ENCODE data around the gene TMEM50A.
"Not testable (repeated sequence)": the region's sequence is repeated elsewhere in the genome, so short reads cannot be mapped to it uniquely, and the experiment has no call there.

Gene TMEM50A

DNA sequence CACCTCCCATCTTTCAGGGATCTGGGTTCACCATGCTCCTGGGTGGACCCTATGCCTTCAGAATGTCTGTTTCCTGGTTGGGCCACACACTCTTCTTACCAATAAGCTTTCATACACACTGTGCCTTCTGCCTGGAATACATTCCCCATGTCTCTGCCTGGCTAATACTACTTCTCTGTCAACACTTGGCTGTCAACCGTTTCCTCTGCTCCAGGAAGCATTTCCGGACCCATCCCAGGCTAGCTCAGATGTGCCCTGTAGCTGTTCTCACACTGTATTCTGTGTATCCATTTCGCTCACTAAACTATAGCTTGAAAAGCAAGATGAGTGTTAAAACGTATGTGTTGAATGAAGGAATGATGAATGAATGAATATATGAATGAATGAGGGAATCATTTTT lies 49.0 kb downstream of the TMEM50A start:
- DNase-seq (ENCODE audit: low spot score), result not testable (repeated sequence)

DNA sequence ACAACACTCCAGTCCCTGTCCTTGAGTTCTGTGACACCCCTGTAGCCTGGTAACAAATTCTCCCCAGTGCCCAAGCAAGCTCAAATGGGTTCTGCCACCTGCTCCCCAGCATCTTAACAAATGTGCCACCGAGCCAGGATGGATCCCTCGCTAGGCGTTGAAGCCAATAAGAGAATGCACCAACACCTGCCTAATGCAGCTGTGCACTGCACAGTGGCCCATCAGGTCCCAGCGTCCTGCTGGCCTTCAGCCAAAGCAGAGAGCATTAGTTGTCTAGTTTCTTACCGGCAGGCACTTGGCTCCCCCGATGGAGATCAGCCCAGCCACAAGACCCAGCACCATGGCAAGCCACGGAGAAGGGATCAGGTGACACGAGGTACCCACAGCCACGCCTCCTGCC lies 50.6 kb downstream of the TMEM50A start:
- not testable (repeated sequence) for DNase-seq (ENCODE audit: low spot score)

DNA sequence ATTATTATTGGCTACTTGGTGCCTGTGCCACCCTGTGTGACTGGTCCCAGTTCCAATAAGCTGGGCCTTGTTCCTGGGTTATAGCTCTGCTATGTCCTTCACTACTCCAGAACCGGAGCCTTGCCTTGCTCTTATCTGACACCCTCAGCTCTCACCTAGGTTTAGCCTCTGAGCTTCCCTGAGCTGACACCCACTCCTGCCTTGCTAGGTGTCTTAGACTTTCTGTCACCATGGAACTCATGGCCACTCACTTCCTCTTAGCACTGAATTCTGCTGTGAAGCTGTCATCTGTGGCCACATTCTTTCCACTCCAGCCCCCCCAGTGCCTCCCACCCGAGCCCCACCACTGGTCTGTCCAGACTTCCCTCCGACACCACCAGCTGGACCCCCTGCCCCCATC lies 51.6 kb downstream of the TMEM50A start:
- not testable (repeated sequence) for DNase-seq (ENCODE audit: low spot score)

- DNase-seq (ENCODE audit: low spot score), result no peak
Measured at GRCh38 chr1:25392841-25393240, 54.7 kb downstream of the TMEM50A start.

GRCh38 chr1:25397549-25397948 lies 59.4 kb downstream of the TMEM50A start:
- not testable (repeated sequence) for DNase-seq (ENCODE audit: low spot score)

GRCh38 chr1:25398079-25398478 lies 59.9 kb downstream of the TMEM50A start:
- DNase-seq (ENCODE audit: low spot score), result not testable (repeated sequence)

DNA sequence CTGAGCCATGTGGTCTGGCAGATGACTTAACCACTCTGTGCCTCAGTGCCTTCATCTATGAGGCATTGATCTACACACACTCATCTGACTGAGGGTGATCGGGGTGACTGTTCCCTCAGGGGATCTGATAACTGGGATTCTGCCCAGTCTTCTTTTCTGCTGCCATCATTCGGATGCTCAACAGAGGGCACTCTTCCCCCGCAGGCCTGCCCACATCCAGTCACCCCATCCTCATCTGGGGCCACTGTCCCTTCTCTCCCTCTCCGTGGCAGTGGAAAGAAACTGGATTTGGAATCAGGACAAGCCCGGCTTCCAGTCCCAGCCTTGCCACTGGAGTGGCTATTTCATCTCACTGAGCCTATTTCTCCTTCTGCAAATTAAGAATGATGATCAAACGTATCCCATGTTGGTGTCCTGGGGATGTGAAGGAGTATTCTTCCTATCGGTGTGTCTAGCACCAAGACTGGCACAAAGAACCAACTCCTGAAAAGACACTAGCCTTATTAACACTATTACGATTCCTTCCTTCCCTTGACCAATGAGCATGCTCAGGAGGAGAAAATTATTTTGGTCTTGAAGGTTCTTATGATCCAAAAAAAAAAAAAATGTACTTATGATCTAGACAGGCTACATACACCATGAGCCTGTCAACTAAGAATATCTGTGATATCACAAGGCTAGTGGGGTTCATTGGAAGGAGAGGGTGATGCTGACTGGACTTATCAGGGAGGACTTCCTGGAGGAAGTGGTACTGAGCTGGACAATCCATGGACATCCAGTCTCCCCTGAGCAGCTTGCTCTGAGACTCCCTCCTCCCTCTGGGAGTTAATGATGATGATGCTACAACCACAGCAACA lies 65.0 kb downstream of the TMEM50A start:
- DNase-seq (ENCODE audit: low spot score), result not testable (repeated sequence)

GRCh38 chr1:25405731-25406305 lies 67.7 kb downstream of the TMEM50A start:
- DNase-seq (ENCODE audit: low spot score), result not testable (repeated sequence)

DNA sequence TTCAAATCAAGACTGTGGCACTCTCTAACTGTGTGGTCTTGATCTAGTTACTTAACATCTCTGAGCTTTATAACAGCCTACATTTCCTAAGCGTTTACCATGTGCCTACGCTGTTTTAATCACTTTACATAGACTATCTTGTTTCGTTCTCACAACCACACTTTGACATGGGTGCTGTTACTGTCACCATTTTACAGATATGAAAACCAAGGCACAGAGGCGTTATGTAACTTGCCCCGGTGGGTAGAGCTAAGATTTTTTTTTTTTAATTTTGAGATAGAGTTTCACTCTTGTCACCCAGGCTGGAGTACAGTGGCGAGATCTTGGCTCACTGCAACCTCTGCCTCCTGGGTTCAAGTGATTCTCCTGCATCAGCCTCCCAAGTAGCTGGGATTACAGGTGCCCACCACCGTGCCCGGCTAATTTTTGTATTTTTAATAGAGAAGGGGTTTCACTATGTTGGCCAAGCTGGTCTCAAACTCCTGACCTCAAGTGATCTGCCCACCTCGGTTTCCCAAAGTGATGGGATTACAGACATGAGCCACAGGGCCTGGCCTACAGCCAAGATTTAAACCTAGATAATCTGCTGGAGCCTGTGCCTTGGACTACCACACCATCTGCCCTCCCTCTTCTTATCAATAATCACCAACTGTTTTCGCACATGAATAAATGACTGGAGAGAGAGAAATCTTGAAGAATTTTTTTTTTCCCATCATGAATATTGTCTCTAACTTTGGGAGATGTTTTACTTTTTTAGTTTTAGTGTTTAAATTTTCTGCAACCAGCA lies 71.7 kb downstream of the TMEM50A start:
- DNase-seq (ENCODE audit: low spot score), result not testable (repeated sequence)
